Type B pancreatic cell (in vitro differentiated cells): ENCODE data around the gene RAB36. TPM values are rescaled to one million over a fixed set of nuclear protein-coding genes. Genes with fewer than 3 reads are reported as not detected.
A peak's percentile ranks its signal among the peaks of the same experiment; 100 is the strongest.

Experiments used
- DNase-seq: peaks from one replicate; pipeline ENCODE4 v3.0.0; 2021; ENCODE audit warnings: mixed read lengths; ENCODE audit not compliant: unreplicated experiment; ENCODE audit errors: extremely low spot score
- H3K27ac Mint-ChIP-seq: 2 replicates; pipeline ENCODE4 v1.8.0; 2021; ENCODE audit warnings: mild to moderate bottlenecking, mixed read lengths
- H3K27me3 Mint-ChIP-seq: 2 replicates; pipeline ENCODE4 v1.8.0; 2021; ENCODE audit warnings: mixed read lengths
- H3K36me3 Mint-ChIP-seq: 2 replicates; pipeline ENCODE4 v1.8.0; 2021; ENCODE audit warnings: mixed read lengths
- H3K4me1 Mint-ChIP-seq: one replicate; pipeline ENCODE4 v1.8.0; 2021; ENCODE audit warnings: mixed read lengths; ENCODE audit not compliant: unreplicated experiment
- H3K4me3 Mint-ChIP-seq: 2 replicates; pipeline ENCODE4 v1.8.0; 2021; ENCODE audit warnings: mild to moderate bottlenecking, mixed read lengths
- H3K9me3 Mint-ChIP-seq: 2 replicates; pipeline ENCODE4 v1.8.0; 2021; ENCODE audit warnings: mixed read lengths
- CTCF ChIP-seq: fragments of 200-600 bp; sonication (generic); conservative IDR thresholded peaks from 2 replicates; pipeline ENCODE4 v1.5.0; 2021; ENCODE audit warnings: antibody characterized with exemption, mild to moderate bottlenecking
- total RNA-seq: library from RNA; stranded (reverse); gene quantifications from 2 replicates; pipeline ENCODE4 v1.2.1, GENCODE V29; 2021; ENCODE audit warnings: low replicate concordance

Gene RAB36
- total RNA-seq, 1 donor from 2014 or later = 18.4 TPM

- Mint-ChIP-seq H3K4me3 (no peak overlapping the region), H3K4me1 (peaks cover 9% of the 10 kb centered on the region), H3K27ac (no peak overlapping the region), H3K36me3 (peaks cover 3% of the 10 kb centered on the region), H3K27me3 (no peaks in the 10 kb centered on the region), H3K9me3 (no peaks in the 10 kb centered on the region)
- no peak for DNase-seq
- TF ChIP-seq CTCF = no peak
Observed at GRCh38 chr22:23169043-23169406, 23.7 kb downstream of the RAB36 start.

- DNase-seq = no peak
- TF ChIP-seq CTCF = no peak
- H3K4me1 Mint-ChIP-seq = peaks cover 16% of the 10 kb centered on the region
- peaks cover 21% of the 10 kb centered on the region for H3K36me3 Mint-ChIP-seq
- no peak overlapping the region for H3K4me3 Mint-ChIP-seq
- peak overlapping the region; percentile 9 for H3K27ac Mint-ChIP-seq
- H3K9me3 Mint-ChIP-seq = peaks cover 14% of the 10 kb centered on the region
- H3K27me3 Mint-ChIP-seq = no peaks in the 10 kb centered on the region
Observed at GRCh38 chr22:23175817-23176644, 30.8 kb downstream of the RAB36 start.

- peaks cover 16% of the 10 kb centered on the region for H3K4me1 Mint-ChIP-seq
- H3K4me3 Mint-ChIP-seq = no peak overlapping the region
- TF ChIP-seq CTCF = no peak
- H3K9me3 Mint-ChIP-seq = peaks cover 14% of the 10 kb centered on the region
- H3K27ac Mint-ChIP-seq = peak overlapping the region; percentile 84
- peaks cover 21% of the 10 kb centered on the region for H3K36me3 Mint-ChIP-seq
- H3K27me3 Mint-ChIP-seq = no peaks in the 10 kb centered on the region
- DNase-seq = no peak
Observed at GRCh38 chr22:23176645-23177027, 31.4 kb downstream of the RAB36 start.

GRCh38 chr22:23177197-23177596, 31.9 kb downstream of the RAB36 start:
- Mint-ChIP-seq H3K27me3 (no peaks in the 10 kb centered on the region), H3K36me3 (peaks cover 21% of the 10 kb centered on the region), H3K4me1 (peaks cover 20% of the 10 kb centered on the region), H3K4me3 (peak overlapping the region; percentile 14), H3K9me3 (peaks cover 14% of the 10 kb centered on the region), H3K27ac (peak overlapping the region; percentile 84)
- no peak for DNase-seq
- no peak for TF ChIP-seq CTCF

GRCh38 chr22:23178512-23179254, 33.4 kb downstream of the RAB36 start:
- Mint-ChIP-seq H3K36me3 (peaks cover 26% of the 10 kb centered on the region), H3K4me3 (peak overlapping the region; percentile 90), H3K27ac (peak overlapping the region; percentile 72), H3K9me3 (peaks cover 14% of the 10 kb centered on the region), H3K4me1 (peaks cover 35% of the 10 kb centered on the region), H3K27me3 (no peaks in the 10 kb centered on the region)
- peak; percentile 82 for DNase-seq
- peak; percentile 98 for TF ChIP-seq CTCF
